ENCODE measurements around the gene SLC22A3.

GRCh38 chr6:160400446-160400845, 52.3 kb downstream of the SLC22A3 start:
- no peak for TF ChIP-seq POLR2AphosphoS5 (IDR thresholded peaks at IDR 0.05; ENCODE audit: low read depth, low read length)
- no peak for TF ChIP-seq TEAD4 (IDR thresholded peaks at IDR 0.05; ENCODE audit: borderline replicate concordance, insufficient read depth)
- TF ChIP-seq, protein P1, sequence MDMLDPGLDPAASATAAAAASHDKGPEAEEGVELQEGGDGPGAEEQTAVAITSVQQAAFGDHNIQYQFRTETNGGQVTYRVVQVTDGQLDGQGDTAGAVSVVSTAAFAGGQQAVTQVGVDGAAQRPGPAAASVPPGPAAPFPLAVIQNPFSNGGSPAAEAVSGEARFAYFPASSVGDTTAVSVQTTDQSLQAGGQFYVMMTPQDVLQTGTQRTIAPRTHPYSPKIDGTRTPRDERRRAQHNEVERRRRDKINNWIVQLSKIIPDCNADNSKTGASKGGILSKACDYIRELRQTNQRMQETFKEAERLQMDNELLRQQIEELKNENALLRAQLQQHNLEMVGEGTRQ (IDR thresholded peaks at IDR 0.05; ENCODE audit: borderline replicate concordance, low read depth, low read length), result no peak
- no peak for TF ChIP-seq CTCF (IDR thresholded peaks at IDR 0.05)
- TF ChIP-seq FOXM1 (IDR thresholded peaks at IDR 0.05; ENCODE audit: low read depth), result no peak
- TF ChIP-seq RAD21 (IDR thresholded peaks at IDR 0.05; ENCODE audit: low read length), result no peak
- TF ChIP-seq EZH2phosphoT487 (IDR thresholded peaks at IDR 0.05; ENCODE audit: borderline replicate concordance, low read depth), result no peak
